ENCODE measurements around the gene DCST1. TPM values are rescaled to one million over a fixed set of nuclear protein-coding genes. Genes with fewer than 3 reads are reported as not detected.

Gene DCST1
- total and polyA plus RNA-seq, 2 of the 8 experiments (the other 6 are each of a cell fraction or from before 2014, with no cell fraction given): not detected

DNA sequence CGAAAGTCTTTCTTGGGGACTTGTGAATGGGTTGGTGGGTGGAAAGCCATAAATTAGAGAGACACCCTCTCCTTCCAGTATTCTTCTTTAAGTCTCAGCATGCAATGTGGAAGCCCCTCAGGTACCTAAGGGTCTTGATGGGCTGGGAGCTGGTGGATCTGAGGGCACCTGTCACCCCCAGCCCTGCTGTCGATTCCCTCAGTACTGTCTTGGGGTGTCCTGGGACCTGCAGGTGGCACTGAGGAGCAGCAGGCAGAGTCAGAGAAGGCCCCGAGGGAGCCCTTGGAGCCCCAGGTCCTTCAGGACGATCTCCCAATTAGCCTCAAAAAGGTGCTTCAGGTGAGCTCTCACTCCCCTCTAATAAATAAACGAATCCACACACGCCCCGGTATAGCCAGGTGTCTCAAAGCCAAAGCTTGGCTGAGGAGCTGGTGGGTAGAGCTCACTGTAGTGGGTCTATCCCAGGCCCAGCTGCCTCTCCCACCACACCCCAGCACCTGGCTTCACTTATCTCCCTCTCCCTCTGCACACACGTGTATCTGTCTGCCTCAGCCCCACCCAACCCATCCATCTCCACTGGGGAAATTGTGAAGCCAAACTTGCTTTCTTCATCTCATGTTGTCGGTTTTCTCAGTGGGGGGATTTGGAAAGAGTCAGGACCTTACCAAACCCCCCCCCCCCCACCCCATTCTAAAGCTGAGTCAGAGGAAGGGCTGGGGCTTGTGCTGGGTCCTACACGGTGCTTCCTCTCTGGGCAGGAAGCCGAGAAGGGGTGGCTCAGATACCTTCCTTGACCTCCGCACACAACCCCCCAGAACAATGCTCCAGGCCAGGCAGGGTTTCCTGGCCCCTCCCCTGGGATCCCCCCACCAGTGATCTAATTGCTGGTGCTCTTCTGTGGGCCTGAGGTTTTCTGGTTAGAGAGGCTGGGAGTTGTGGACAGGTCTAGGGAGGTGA, 19.1 kb downstream of the DCST1 start:
- CTCF ChIA-PET (ENCODE audit: partially characterized antibody): interaction anchor here (0.9 to 33.9 kb wide), 10 partner anchors 0 to 140 kb away, joined by 3 to 907 read pairs (median 9); partner anchors contain the start of genes ADAM15, EFNA3, EFNA4 and SHC1
- Histone ChIP-seq H3K79me1 (ENCODE audit: low read depth, low read length) (no peaks in the 10 kb centered on the region), H3K79me2 (ENCODE audit: control insufficient read depth in 1 of 2, insufficient read depth in 2 of 2, low read length in 2 of 2) (no peaks in the 10 kb centered on the region), H2BK12ac (ENCODE audit: low read depth, low read length) (no peak overlapping the region), H3K4me3 (ENCODE audit: extremely low read depth in 1 of 4, insufficient read depth in 2 of 4, low read depth in 3 of 4, low read length in 4 of 4) (peak overlapping the region; percentile 32 to 76 (median 55); a peak in 5 of 8 replicates), H3K36me3 (ENCODE audit: control insufficient read depth in 2 of 4, insufficient read depth in 4 of 4, low read length in 3 of 4) (peaks cover 0 to 3% (median 0%) of the 10 kb centered on the region in 4 experiments; a peak in 1 of 8 replicates), H3K4me2 (ENCODE audit: insufficient read depth in 1 of 2, low read depth in 2 of 2, low read length in 2 of 2) (peak overlapping the region; percentile 42 to 96; a peak in 3 of 4 replicates), H2AFZ (ENCODE audit: low read length) (no peak overlapping the region), H3K4me1 (replicated peaks in 1 of 4; ENCODE audit: control insufficient read depth in 3 of 4, insufficient read depth in 4 of 4, low read length in 3 of 4) (peaks cover 4 to 24% (median 10%) of the 10 kb centered on the region in 4 experiments; a peak in 6 of 7 replicates), H3K56ac (replicated peaks; ENCODE audit: insufficient read length, low read depth, low read length) (no peak overlapping the region), H4K5ac (ENCODE audit: insufficient read length, low read depth, low read length) (no peak overlapping the region), H3K23ac (ENCODE audit: insufficient read length) (no peak overlapping the region), H3K4ac (replicated peaks; ENCODE audit: insufficient read length, low read depth, low read length) (no peak overlapping the region), H3K27ac (ENCODE audit: low read depth, low read length) (no peak overlapping the region), H3K23me2 (ENCODE audit: low read depth, low read length) (peaks cover 16% of the 10 kb centered on the region), H2AK5ac (ENCODE audit: low read depth, low read length) (no peak overlapping the region), H3K9ac (replicated peaks in 1 of 4; ENCODE audit: extremely low read depth in 1 of 4, low read depth in 3 of 4, low read length in 3 of 4) (no peak overlapping the region), H3K9me3 (ENCODE audit: insufficient read depth in 2 of 2, low read depth in 1 of 2, low read length in 1 of 2) (no peaks in the 10 kb centered on the region), H4K91ac (replicated peaks; ENCODE audit: insufficient read length, low read length) (no peak overlapping the region), H2BK5ac (ENCODE audit: low read depth, low read length) (no peak overlapping the region), H4K8ac (ENCODE audit: extremely low read depth, insufficient read depth, low read length) (no peak overlapping the region), H2BK15ac (ENCODE audit: low read length) (no peak overlapping the region), H3K27me3 (replicated peaks in 1 of 4; ENCODE audit: control insufficient read depth in 3 of 4, extremely low read depth in 1 of 4, insufficient read depth in 3 of 4, low read length in 3 of 4) (peaks cover 0 to 18% (median 12%) of the 10 kb centered on the region in 4 experiments; a peak in 5 of 7 replicates), H3K18ac (ENCODE audit: extremely low read depth, low read length) (no peak overlapping the region), H4K20me1 (replicated peaks in 1 of 2; ENCODE audit: control insufficient read depth in 1 of 2, insufficient read depth in 2 of 2, low read length in 2 of 2) (peaks cover 2 to 7% of the 10 kb centered on the region in 2 experiments), H2BK20ac (ENCODE audit: low read length) (no peak overlapping the region), H2BK120ac (replicated peaks; ENCODE audit: low read depth, low read length) (no peak overlapping the region), H3K14ac (ENCODE audit: insufficient read length) (no peak overlapping the region)
- no peak for DNase-seq (ENCODE audit: low read depth in 1 of 2, low spot score in 2 of 2)
- 76% methylated on average over 12 of the region's 12 CpGs; no CpG with 5 or more reads in 1 of the 2 experiments for WGBS, 2 experiments (ENCODE audit: extremely low coverage in 1 of 2, insufficient coverage in 1 of 2, insufficient read length in 1 of 2, insufficient replicate concordance in 2 of 2, low coverage in 1 of 2, low lambda C conversion rate in 2 of 2, missing lambda C conversion rate in 1 of 2)
- POLR2A ChIA-PET (ENCODE audit: partially characterized antibody): interaction anchor here (0.9 to 2.6 kb wide), 7 partner anchors 8 to 97 kb away, joined by 3 to 7 read pairs (median 3); partner anchors contain the start of genes PBXIP1 and PYGO2
- FAIRE-seq: no peak
- TF ChIP-seq RAD21 (IDR thresholded peaks at IDR 0.05 in 1 of 2, conservative IDR thresholded peaks at IDR 0.05 in 1 of 2; ENCODE audit: low read depth in 2 of 2, low read length in 2 of 2) (peak in 1 of 2 experiments; percentile 15; a peak in 1 of 4 replicates), POLR2A (IDR thresholded peaks at IDR 0.05; ENCODE audit: control extremely low read depth in 1 of 2, low read depth in 2 of 2, low read length in 2 of 2) (no peak)
- TF ChIP-seq, protein P1, sequence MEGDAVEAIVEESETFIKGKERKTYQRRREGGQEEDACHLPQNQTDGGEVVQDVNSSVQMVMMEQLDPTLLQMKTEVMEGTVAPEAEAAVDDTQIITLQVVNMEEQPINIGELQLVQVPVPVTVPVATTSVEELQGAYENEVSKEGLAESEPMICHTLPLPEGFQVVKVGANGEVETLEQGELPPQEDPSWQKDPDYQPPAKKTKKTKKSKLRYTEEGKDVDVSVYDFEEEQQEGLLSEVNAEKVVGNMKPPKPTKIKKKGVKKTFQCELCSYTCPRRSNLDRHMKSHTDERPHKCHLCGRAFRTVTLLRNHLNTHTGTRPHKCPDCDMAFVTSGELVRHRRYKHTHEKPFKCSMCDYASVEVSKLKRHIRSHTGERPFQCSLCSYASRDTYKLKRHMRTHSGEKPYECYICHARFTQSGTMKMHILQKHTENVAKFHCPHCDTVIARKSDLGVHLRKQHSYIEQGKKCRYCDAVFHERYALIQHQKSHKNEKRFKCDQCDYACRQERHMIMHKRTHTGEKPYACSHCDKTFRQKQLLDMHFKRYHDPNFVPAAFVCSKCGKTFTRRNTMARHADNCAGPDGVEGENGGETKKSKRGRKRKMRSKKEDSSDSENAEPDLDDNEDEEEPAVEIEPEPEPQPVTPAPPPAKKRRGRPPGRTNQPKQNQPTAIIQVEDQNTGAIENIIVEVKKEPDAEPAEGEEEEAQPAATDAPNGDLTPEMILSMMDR (IDR thresholded peaks at IDR 0.05; ENCODE audit: control extremely low read depth in 1 of 3, insufficient read depth in 1 of 3, low read depth in 1 of 3, low read length in 3 of 3): peak in 2 of 3 experiments; percentile 44 to 49; a peak in 3 of 4 replicates
